H9 (cell line): ENCODE measurements around the gene URB1. TPM values are rescaled to one million over a fixed set of nuclear protein-coding genes. Genes with fewer than 3 reads are reported as not detected.

ENCODE experiments used
- DNase-seq: peaks from one replicate; pipeline ENCODE4 v3.0.0-alpha.2; 2017
- H2AFZ ChIP-seq: one replicate; pipeline ENCODE4 v1.6.1; 2013; ENCODE audit warnings: mild to moderate bottlenecking, low read length, control low read depth, moderate library complexity
- H2AK5ac ChIP-seq: 2 replicates; pipeline ENCODE4 v1.6.1; 2013; ENCODE audit warnings: low read length, control low read depth, mixed read lengths; ENCODE audit not compliant: insufficient read length
- H2BK120ac ChIP-seq: one replicate; pipeline ENCODE4 v1.6.1; 2013; ENCODE audit warnings: low read depth, mild to moderate bottlenecking, low read length, control low read depth, inconsistent platforms; ENCODE audit not compliant: poor library complexity, severe bottlenecking
- H2BK12ac ChIP-seq: 2 replicates; pipeline ENCODE4 v1.6.1; 2013; ENCODE audit warnings: low read length, control low read depth, mixed read lengths, low read depth; ENCODE audit not compliant: insufficient read length
- H2BK15ac ChIP-seq: 2 replicates; pipeline ENCODE4 v1.6.1; 2013; ENCODE audit warnings: low read depth, low read length, control low read depth
- H2BK20ac ChIP-seq: one replicate; pipeline ENCODE4 v1.6.1; 2013; ENCODE audit warnings: low read depth, mild to moderate bottlenecking, low read length, control low read depth, inconsistent platforms; ENCODE audit not compliant: poor library complexity, severe bottlenecking
- H2BK5ac ChIP-seq: 2 replicates; pipeline ENCODE4 v1.6.1; 2013; ENCODE audit warnings: low read length, control low read depth, mixed read lengths; ENCODE audit not compliant: insufficient read length
- H3K14ac ChIP-seq: 2 replicates; pipeline ENCODE4 v1.6.1; 2013; ENCODE audit warnings: low read length, control low read depth; ENCODE audit not compliant: insufficient read depth
- H3K18ac ChIP-seq: 2 replicates; pipeline ENCODE4 v1.6.1; 2013; ENCODE audit warnings: low read depth, mild to moderate bottlenecking, mixed read lengths, low read length, control low read depth; ENCODE audit not compliant: insufficient read length
- H3K23ac ChIP-seq: 2 replicates; pipeline ENCODE4 v1.6.1; 2013; ENCODE audit warnings: low read length, control low read depth, mixed read lengths, low read depth; ENCODE audit not compliant: insufficient read length
- H3K23me2 ChIP-seq: 2 replicates; pipeline ENCODE4 v1.6.1; 2013; ENCODE audit warnings: low read depth, mild to moderate bottlenecking, mixed read lengths, low read length, control low read depth; ENCODE audit not compliant: insufficient read length, poor library complexity, severe bottlenecking
- H3K27ac ChIP-seq: 2 replicates; pipeline ENCODE4 v1.5.1; 2013; ENCODE audit warnings: low read length, control low read depth, mixed read lengths, low read depth; ENCODE audit not compliant: insufficient read length
- H3K27me3 ChIP-seq: 2 replicates; pipeline ENCODE4 v1.6.1; 2013; ENCODE audit warnings: low read length, control low read depth, inconsistent platforms; ENCODE audit not compliant: insufficient read depth
- H3K4ac ChIP-seq: 2 replicates; pipeline ENCODE4 v1.6.1; 2013; ENCODE audit warnings: low read depth, mild to moderate bottlenecking, control low read depth, inconsistent platforms, low read length, moderate library complexity
- H3K4me1 ChIP-seq: 2 replicates; pipeline ENCODE4 v1.6.1; 2013; ENCODE audit warnings: low read length, control low read depth, inconsistent platforms; ENCODE audit not compliant: insufficient read depth
- H3K4me2 ChIP-seq: 2 replicates; pipeline ENCODE4 v1.6.1; 2013; ENCODE audit warnings: low read length, control low read depth, mixed read lengths; ENCODE audit not compliant: insufficient read length, insufficient read depth
- H3K56ac ChIP-seq: 2 replicates; pipeline ENCODE4 v1.6.1; 2013; ENCODE audit warnings: low read depth, mild to moderate bottlenecking, mixed read lengths, low read length, control low read depth; ENCODE audit not compliant: insufficient read length
- H3K79me1 ChIP-seq: 2 replicates; pipeline ENCODE4 v1.6.1; 2013; ENCODE audit warnings: low read depth, mild to moderate bottlenecking, moderate library complexity, low read length, control low read depth, inconsistent platforms; ENCODE audit not compliant: insufficient read depth, poor library complexity, severe bottlenecking
- H3K79me2 ChIP-seq: 2 replicates; pipeline ENCODE4 v1.6.1; 2013; ENCODE audit warnings: low read length, control low read depth, inconsistent platforms; ENCODE audit not compliant: insufficient read depth
- H3K9ac ChIP-seq: 2 replicates; pipeline ENCODE4 v1.6.1; 2013; ENCODE audit warnings: low read length, control low read depth, mixed read lengths; ENCODE audit not compliant: insufficient read length; ENCODE audit errors: extremely low read depth
- H3K9me3 ChIP-seq: one replicate; pipeline ENCODE4 v1.6.1; 2013; ENCODE audit warnings: low read depth, low read length, inconsistent platforms; ENCODE audit not compliant: control insufficient read depth
- H3T11ph ChIP-seq: one replicate; pipeline ENCODE4 v1.6.1; 2013; ENCODE audit warnings: mild to moderate bottlenecking, low read length, control low read depth, inconsistent platforms
- H4K20me1 ChIP-seq: one replicate; pipeline ENCODE4 v1.6.1; 2013; ENCODE audit not compliant: control insufficient read depth, insufficient read length, insufficient read depth
- H4K5ac ChIP-seq: 2 replicates; pipeline ENCODE4 v1.6.1; 2013; ENCODE audit warnings: low read depth, mild to moderate bottlenecking, mixed read lengths, low read length, control low read depth; ENCODE audit not compliant: insufficient read length
- H4K8ac ChIP-seq: replicated peaks from 2 replicates; pipeline ENCODE4 v1.6.1; 2013; ENCODE audit warnings: low read length, control low read depth, mixed read lengths, low read depth; ENCODE audit not compliant: insufficient read length
- H4K91ac ChIP-seq: 2 replicates; pipeline ENCODE4 v1.6.1; 2013; ENCODE audit warnings: low read depth, mild to moderate bottlenecking, moderate library complexity, mixed read lengths, low read length, control low read depth; ENCODE audit not compliant: insufficient read length
- H3K27ac Mint-ChIP-seq, 3 experiments: 2 replicates in 2 of 3; 3 replicates in 1 of 3; pipeline ENCODE4 v1.8.0; 2020 to 2021; ENCODE audit warnings: mixed read lengths in 3 of 3, mild to moderate bottlenecking in 1 of 3, moderate library complexity in 1 of 3
- H3K27me3 Mint-ChIP-seq: 2 replicates; pipeline ENCODE4 v1.8.0; 2021; ENCODE audit warnings: low read depth, mild to moderate bottlenecking, moderate library complexity, mixed read lengths
- H3K36me3 Mint-ChIP-seq, 3 experiments: 2 replicates in 2 of 3; 3 replicates in 1 of 3; pipeline ENCODE4 v1.8.0; 2020 to 2021; ENCODE audit warnings: low read depth in 3 of 3, mixed read lengths in 3 of 3; ENCODE audit not compliant: insufficient read depth in 1 of 3
- H3K4me1 Mint-ChIP-seq, 2 experiments: 2 replicates each; pipeline ENCODE4 v1.8.0; 2020; ENCODE audit warnings: mixed read lengths in 2 of 2
- H3K4me3 Mint-ChIP-seq, 2 experiments: 2 replicates in 1 of 2; 3 replicates in 1 of 2; pipeline ENCODE4 v1.8.0; 2020 to 2021; ENCODE audit warnings: mild to moderate bottlenecking in 2 of 2, mixed read lengths in 2 of 2, moderate library complexity in 1 of 2
- H3K9me3 Mint-ChIP-seq, 2 experiments: 2 replicates in 1 of 2; 3 replicates in 1 of 2; pipeline ENCODE4 v1.8.0; 2020; ENCODE audit warnings: mild to moderate bottlenecking in 2 of 2, mixed read lengths in 2 of 2, moderate library complexity in 1 of 2
- CTCF ChIP-seq: fragments of 200-600 bp; sonication (generic); conservative IDR thresholded peaks from 3 replicates; pipeline ENCODE4 v1.8.0; 2021; ENCODE audit warnings: antibody characterized with exemption, mild to moderate bottlenecking
- WGBS: extraction: QIAGEN DNeasy Blood & Tissue Kit; methylation state at CpG from one replicate; pipeline ENCODE4 v1.1.7; 2013; ENCODE audit warnings: missing lambda C conversion rate, low lambda C conversion rate, mixed read lengths; ENCODE audit not compliant: insufficient read length; ENCODE audit errors: extremely low coverage; 5-methylcytosine and 5-hydroxymethylcytosine counted together
- total RNA-seq: library from RNA; stranded (reverse); gene quantifications from 2 replicates; pipeline ENCODE4 v1.2.1, GENCODE V29; 2021

URB1 gene
- total RNA-seq, 1 experiment from 2014 or later: 23.5 TPM

- WGBS: no CpG with 5 or more reads among the region's 12 CpGs
- no peaks in the 10 kb centered on the region for H3K79me2 ChIP-seq
- H2BK20ac ChIP-seq: no peak overlapping the region
- Mint-ChIP-seq H3K27ac (no peak overlapping the region), H3K4me1 (no peaks in the 10 kb centered on the region), H3K27me3 (no peaks in the 10 kb centered on the region), H3K9me3 (no peaks in the 10 kb centered on the region), H3K36me3 (peaks cover 67 to 93% (median 85%) of the 10 kb centered on the region in 3 experiments), H3K4me3 (no peak overlapping the region)
- H3K27ac ChIP-seq: no peak overlapping the region
- H3K23me2 ChIP-seq: no peaks in the 10 kb centered on the region
- TF ChIP-seq CTCF: no peak
- H2AFZ ChIP-seq: no peak overlapping the region
- H3K4ac ChIP-seq: no peak overlapping the region
- H2BK120ac ChIP-seq: no peak overlapping the region
- no peaks in the 10 kb centered on the region for H3K4me1 ChIP-seq
- no peak overlapping the region for H4K5ac ChIP-seq
- no peaks in the 10 kb centered on the region for H3K27me3 ChIP-seq
- no peak overlapping the region for H3K56ac ChIP-seq
- H3K9me3 ChIP-seq: no peaks in the 10 kb centered on the region
- no peak overlapping the region for H2AK5ac ChIP-seq
- H3K23ac ChIP-seq: no peak overlapping the region
- H3T11ph ChIP-seq: no peak overlapping the region
- no peak overlapping the region for H2BK5ac ChIP-seq
- H4K91ac ChIP-seq: no peak overlapping the region
- no peak overlapping the region for H3K14ac ChIP-seq
- H4K20me1 ChIP-seq: no peaks in the 10 kb centered on the region
- H2BK15ac ChIP-seq: no peak overlapping the region
- DNase-seq: no peak
- H2BK12ac ChIP-seq: no peak overlapping the region
- no peaks in the 10 kb centered on the region for H3K79me1 ChIP-seq
- H3K4me2 ChIP-seq: no peak overlapping the region
- H3K9ac ChIP-seq: no peak overlapping the region
- H3K18ac ChIP-seq: no peak overlapping the region
- H4K8ac ChIP-seq: no peak overlapping the region
Measured at GRCh38 chr21:32347351-32347750, 45.5 kb downstream of the URB1 start.
